Natural killer cell (primary cell): Measurements from ENCODE around the gene GRXCR1. TPM values are rescaled to one million over a fixed set of nuclear protein-coding genes. Genes with fewer than 3 reads are reported as not detected.
A peak's percentile ranks its signal among the peaks of the same experiment; 100 is the strongest.

Experiments used
- ATAC-seq, 3 donors: fragments of 150-1000 bp in 2 of 3; fragments of 200-7000 bp in 1 of 3; cut with Tn5 transposase; 1 replicate in 1 of 3; 2 replicates in 2 of 3; pipeline ENCODE4 v1.10.0; 2021; ENCODE audit warnings: mild to moderate bottlenecking in 2 of 3, moderate library complexity in 2 of 3
- DNase-seq, 2 donors: peaks; one replicate each; pipeline versions ENCODE4 v3.0.0 to v3.0.0-alpha.2; 2013 to 2021; ENCODE audit warnings: mixed read lengths in 1 of 2
- H3K27ac ChIP-seq: one replicate; pipeline ENCODE4 v1.5.1; 2013; ENCODE audit warnings: mild to moderate bottlenecking, low read length
- H3K27me3 ChIP-seq: one replicate; pipeline ENCODE4 v1.6.1; 2013; ENCODE audit warnings: low read length; ENCODE audit not compliant: control insufficient read depth, insufficient read depth
- H3K36me3 ChIP-seq: one replicate; pipeline ENCODE4 v1.6.1; 2013; ENCODE audit warnings: low read length; ENCODE audit not compliant: control insufficient read depth, insufficient read depth
- H3K4me1 ChIP-seq: one replicate; pipeline ENCODE4 v1.6.1; 2013; ENCODE audit warnings: low read length; ENCODE audit not compliant: control insufficient read depth, insufficient read depth
- H3K4me3 ChIP-seq: one replicate; pipeline ENCODE4 v1.5.1; 2013; ENCODE audit warnings: low read length
- H3K9me3 ChIP-seq: one replicate; pipeline ENCODE4 v1.6.1; 2013; ENCODE audit warnings: low read length; ENCODE audit not compliant: control insufficient read depth, insufficient read depth
- H3K27ac Mint-ChIP-seq, 2 donors: one replicate each; pipeline ENCODE4 v1.8.0; 2022; ENCODE audit warnings: mild to moderate bottlenecking in 2 of 2, mixed read lengths in 2 of 2, moderate library complexity in 1 of 2
- H3K27me3 Mint-ChIP-seq, 2 donors: one replicate each; pipeline ENCODE4 v1.8.0; 2022; ENCODE audit warnings: low read depth in 2 of 2, mixed read lengths in 2 of 2
- H3K36me3 Mint-ChIP-seq: one replicate; pipeline ENCODE4 v1.8.0; 2022; ENCODE audit warnings: mixed read lengths
- H3K4me1 Mint-ChIP-seq, 2 donors: one replicate each; pipeline ENCODE4 v1.8.0; 2022; ENCODE audit warnings: mixed read lengths in 2 of 2
- H3K4me3 Mint-ChIP-seq: one replicate; pipeline ENCODE4 v1.8.0; 2022; ENCODE audit warnings: mild to moderate bottlenecking, moderate library complexity, mixed read lengths
- H3K9me3 Mint-ChIP-seq, 2 donors: one replicate each; pipeline ENCODE4 v1.8.0; 2022; ENCODE audit warnings: mixed read lengths in 2 of 2
- WGBS: methylation state at CpG from one replicate; pipeline ENCODE4 v1.1.7; 2013; ENCODE audit warnings: missing lambda C conversion rate; ENCODE audit not compliant: insufficient coverage; 5-methylcytosine and 5-hydroxymethylcytosine counted together
- intact Hi-C: fragments of 100-400 bp; cut with micrococcal nuclease; formaldehyde crosslinking; loops from one replicate; pipeline ENCODE4 v1.14.2; 2022
- total RNA-seq, 4 donors: library from RNA; stranded (reverse); fragments of 120-200 nt in 1 of 4; gene quantifications; one replicate each; pipeline versions ENCODE4 v1.2.3 to v1.2.4, GENCODE V29; 2013 to 2022
- TF ChIP-seq, protein P1 (sequence below): fragments of 200-600 bp; IDR thresholded peaks from one replicate; pipeline ENCODE4 v1.8.0; 2022; ENCODE audit warnings: antibody characterized with exemption

Gene GRXCR1
- total RNA-seq, 3 donors from 2014 or later (not counting 1 experiment from before 2014, with no cell fraction given), result not detected

GRCh38 chr4:42965326-42965725 is 72.8 kb downstream of the GRXCR1 start:
- H3K9me3 ChIP-seq, result no peaks in the 10 kb centered on the region
- no peaks in the 10 kb centered on the region for H3K36me3 ChIP-seq
- TF ChIP-seq, protein P1, sequence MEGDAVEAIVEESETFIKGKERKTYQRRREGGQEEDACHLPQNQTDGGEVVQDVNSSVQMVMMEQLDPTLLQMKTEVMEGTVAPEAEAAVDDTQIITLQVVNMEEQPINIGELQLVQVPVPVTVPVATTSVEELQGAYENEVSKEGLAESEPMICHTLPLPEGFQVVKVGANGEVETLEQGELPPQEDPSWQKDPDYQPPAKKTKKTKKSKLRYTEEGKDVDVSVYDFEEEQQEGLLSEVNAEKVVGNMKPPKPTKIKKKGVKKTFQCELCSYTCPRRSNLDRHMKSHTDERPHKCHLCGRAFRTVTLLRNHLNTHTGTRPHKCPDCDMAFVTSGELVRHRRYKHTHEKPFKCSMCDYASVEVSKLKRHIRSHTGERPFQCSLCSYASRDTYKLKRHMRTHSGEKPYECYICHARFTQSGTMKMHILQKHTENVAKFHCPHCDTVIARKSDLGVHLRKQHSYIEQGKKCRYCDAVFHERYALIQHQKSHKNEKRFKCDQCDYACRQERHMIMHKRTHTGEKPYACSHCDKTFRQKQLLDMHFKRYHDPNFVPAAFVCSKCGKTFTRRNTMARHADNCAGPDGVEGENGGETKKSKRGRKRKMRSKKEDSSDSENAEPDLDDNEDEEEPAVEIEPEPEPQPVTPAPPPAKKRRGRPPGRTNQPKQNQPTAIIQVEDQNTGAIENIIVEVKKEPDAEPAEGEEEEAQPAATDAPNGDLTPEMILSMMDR, result no peak
- no peak overlapping the region for H3K4me3 ChIP-seq
- Mint-ChIP-seq H3K9me3 (peaks cover 0 to 5% of the 10 kb centered on the region in 2 donors), H3K4me3 (no peak overlapping the region), H3K27me3 (no peaks in the 10 kb centered on the region), H3K36me3 (no peaks in the 10 kb centered on the region), H3K27ac (no peak overlapping the region), H3K4me1 (no peaks in the 10 kb centered on the region)
- DNase-seq, result no peak
- 22% methylated on average over 1 of the region's 2 CpGs for WGBS
- H3K4me1 ChIP-seq, result no peaks in the 10 kb centered on the region
- H3K27ac ChIP-seq, result no peak overlapping the region
- intact Hi-C loops, result no loop called here
- ATAC-seq, result no peak
- no peaks in the 10 kb centered on the region for H3K27me3 ChIP-seq

DNA sequence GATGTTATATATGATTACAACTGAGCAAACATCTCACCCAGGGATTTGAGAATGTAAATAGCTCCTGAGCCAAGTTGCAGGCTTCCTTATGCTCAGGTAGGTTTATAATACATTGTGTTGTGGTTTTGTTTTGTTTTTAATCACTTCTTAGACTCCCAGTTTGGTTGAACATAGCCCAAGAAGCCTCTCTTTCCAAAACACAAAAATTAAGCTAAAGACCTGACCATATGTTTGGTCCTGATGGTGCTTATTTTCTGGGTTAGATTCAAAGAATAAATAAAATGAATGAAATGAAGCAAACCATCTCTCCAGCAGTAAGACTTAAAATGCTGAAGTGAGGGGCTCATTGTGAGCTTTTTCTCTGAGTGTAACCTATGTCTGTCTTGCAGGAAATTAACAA is 93.5 kb downstream of the GRXCR1 start:
- peaks cover 4% of the 10 kb centered on the region for H3K9me3 ChIP-seq
- TF ChIP-seq, protein P1, result no peak
- no peaks in the 10 kb centered on the region for H3K36me3 ChIP-seq
- Mint-ChIP-seq H3K27me3 (no peaks in the 10 kb centered on the region), H3K27ac (no peak overlapping the region), H3K4me3 (no peak overlapping the region), H3K4me1 (no peaks in the 10 kb centered on the region), H3K9me3 (peaks cover 9 to 11% of the 10 kb centered on the region in 2 donors), H3K36me3 (peaks cover 13% of the 10 kb centered on the region)
- H3K4me1 ChIP-seq, result no peaks in the 10 kb centered on the region
- H3K27me3 ChIP-seq, result no peaks in the 10 kb centered on the region
- ATAC-seq (no peak), DNase-seq (no peak)
- intact Hi-C loops, result no loop called here
- H3K4me3 ChIP-seq, result no peak overlapping the region
- no peak overlapping the region for H3K27ac ChIP-seq

DNA sequence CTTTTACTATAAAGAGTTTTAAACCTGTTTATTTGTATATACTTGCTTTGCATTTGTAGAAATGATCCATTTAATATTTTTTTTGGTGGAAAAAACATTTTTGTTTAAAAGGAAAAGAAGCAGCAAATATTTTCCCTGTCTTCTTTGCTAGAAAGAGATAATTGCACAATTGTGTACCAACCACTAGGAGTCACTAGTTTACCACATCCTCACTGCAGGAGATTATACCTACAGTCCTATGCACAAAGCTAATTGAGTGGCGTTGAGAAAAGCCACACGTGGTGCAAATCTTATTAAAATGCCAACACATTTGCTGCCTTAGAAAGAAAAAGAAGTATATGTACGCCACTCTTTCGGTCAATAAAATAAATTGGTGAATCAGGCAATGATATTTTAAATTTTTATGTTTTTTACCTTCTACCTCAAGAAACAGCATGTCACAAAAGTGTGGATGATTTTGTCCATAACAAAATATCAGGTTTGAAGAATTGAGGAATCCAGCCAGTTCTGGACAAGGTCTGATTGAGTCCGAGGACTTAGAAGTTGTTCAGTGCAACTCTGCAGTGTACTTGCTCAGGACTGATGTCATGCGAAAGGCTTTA is 102.9 kb downstream of the GRXCR1 start:
- H3K4me3 Mint-ChIP-seq, result no peak overlapping the region
- H3K4me1 Mint-ChIP-seq, result no peaks in the 10 kb centered on the region
- no peaks in the 10 kb centered on the region for H3K27me3 ChIP-seq
- H3K27ac ChIP-seq, result no peak overlapping the region
- ATAC-seq (peak in 1 of 3 donors; percentile 36), DNase-seq (peak in 1 of 2 donors; percentile 2)
- no peaks in the 10 kb centered on the region for H3K4me1 ChIP-seq
- TF ChIP-seq, protein P1, result no peak
- no peaks in the 10 kb centered on the region for H3K36me3 Mint-ChIP-seq
- no peaks in the 10 kb centered on the region for H3K9me3 ChIP-seq
- H3K27ac Mint-ChIP-seq, result no peak overlapping the region
- no peaks in the 10 kb centered on the region for H3K27me3 Mint-ChIP-seq
- intact Hi-C loops, result no loop called here
- peaks cover 0 to 2% of the 10 kb centered on the region in 2 donors for H3K9me3 Mint-ChIP-seq
- WGBS, result 44% methylated on average over 6 of the region's 6 CpGs
- H3K4me3 ChIP-seq, result no peak overlapping the region
- H3K36me3 ChIP-seq, result no peaks in the 10 kb centered on the region

GRCh38 chr4:43008793-43009192 is 116.3 kb downstream of the GRXCR1 start:
- Histone ChIP-seq H3K4me3 (no peak overlapping the region), H3K4me1 (no peaks in the 10 kb centered on the region), H3K9me3 (peaks cover 16% of the 10 kb centered on the region), H3K27me3 (no peaks in the 10 kb centered on the region), H3K27ac (no peak overlapping the region), H3K36me3 (no peaks in the 10 kb centered on the region)
- H3K36me3 Mint-ChIP-seq, result peaks cover 2% of the 10 kb centered on the region
- TF ChIP-seq, protein P1, result no peak
- H3K4me1 Mint-ChIP-seq, result no peaks in the 10 kb centered on the region
- ATAC-seq (no peak), DNase-seq (no peak)
- no peaks in the 10 kb centered on the region for H3K27me3 Mint-ChIP-seq
- no peak overlapping the region for H3K4me3 Mint-ChIP-seq
- 89% methylated on average over 1 of the region's 1 CpG for WGBS
- intact Hi-C loops, result no loop called here
- no peak overlapping the region for H3K27ac Mint-ChIP-seq
- peaks cover 3 to 4% of the 10 kb centered on the region in 2 donors for H3K9me3 Mint-ChIP-seq
